ENCODE results near the gene KIRREL1.

DNA sequence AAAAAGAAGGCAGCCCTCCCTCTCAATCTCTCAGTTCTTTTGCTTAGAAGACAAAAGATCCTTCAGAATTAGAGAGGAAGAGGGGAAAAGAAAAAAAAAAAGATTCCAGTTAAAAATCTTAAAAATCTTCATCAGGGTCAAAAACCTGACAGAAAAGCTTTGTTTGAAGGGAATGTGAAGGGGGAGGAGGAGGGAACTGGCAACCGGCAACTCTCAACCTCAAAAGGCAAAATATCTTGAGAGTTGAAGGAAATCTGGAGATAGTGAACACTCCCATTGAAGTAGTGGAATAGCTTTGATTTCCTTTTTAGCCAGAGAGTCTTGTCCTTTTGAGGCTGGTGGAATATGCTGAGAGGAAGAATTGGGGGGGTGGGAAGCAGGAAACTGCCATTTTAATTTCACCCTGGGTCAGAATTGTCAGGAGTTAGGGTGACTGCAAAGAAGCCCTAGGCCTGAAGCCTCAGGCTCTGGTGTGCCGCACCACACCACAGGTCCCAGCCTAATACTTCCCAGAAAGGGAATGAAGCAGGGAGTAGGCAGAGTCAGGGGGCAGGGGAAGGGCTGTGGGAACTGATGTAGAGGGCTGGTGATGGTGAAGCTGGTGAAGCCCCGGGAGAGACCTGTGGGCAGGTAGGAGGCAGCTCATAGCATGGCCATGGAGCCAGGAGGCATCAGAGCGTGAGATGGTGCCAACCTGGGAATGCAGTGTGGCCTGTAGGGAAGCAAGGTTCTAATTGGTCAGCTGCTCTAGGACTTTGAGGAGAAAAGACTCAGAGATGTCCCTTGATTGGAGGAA, 24.6 kb downstream of the KIRREL1 start:
- TF ChIP-seq YY1 (IDR thresholded peaks at IDR 0.05; ENCODE audit: insufficient read depth, insufficient read length) = no peak
- TF ChIP-seq SUZ12 (IDR thresholded peaks at IDR 0.05; ENCODE audit: extremely low read depth, insufficient read depth, insufficient read length) = no peak
- TF ChIP-seq ZNF274 (IDR thresholded peaks at IDR 0.05; ENCODE audit: low read depth, low read length) = no peak

Data from NT2/D1 (cell line).